Uterus (tissue), 4 donors: ENCODE measurements around the gene PCDHB8. TPM values are rescaled to one million over a fixed set of nuclear protein-coding genes. Genes with fewer than 3 reads are reported as not detected.
A peak's percentile ranks its signal among the peaks of the same experiment; 100 is the strongest.
"Not testable (repeated sequence)": the region's sequence is repeated elsewhere in the genome, so short reads cannot be mapped to it uniquely, and the experiment has no call there.

Experiments used
- DNase-seq, 2 donors: peaks; one replicate each; pipeline ENCODE4 v3.0.0-alpha.2; 2019 to 2020
- H3K27ac ChIP-seq, 2 donors: fragments of 200-600 bp; sonication (generic); 1 replicate in 1 of 2; 2 replicates in 1 of 2; pipeline ENCODE4 v1.5.1; 2016 to 2018
- H3K27me3 ChIP-seq, 2 donors: fragments of 200-600 bp; sonication (generic); one replicate each; pipeline ENCODE4 v1.5.1; 2018 to 2019; ENCODE audit warnings: control low read depth in 1 of 2
- H3K36me3 ChIP-seq, 2 donors: fragments of 200-600 bp; sonication (generic); one replicate each; pipeline ENCODE4 v1.5.1; 2019; ENCODE audit warnings: control low read depth in 1 of 2
- H3K4me1 ChIP-seq, 2 donors: fragments of 200-600 bp; sonication (generic); one replicate each; pipeline ENCODE4 v1.5.1; 2018 to 2019; ENCODE audit warnings: control low read depth in 1 of 2
- H3K4me3 ChIP-seq, 2 donors: fragments of 200-600 bp; sonication (generic); 1 replicate in 1 of 2; 2 replicates in 1 of 2; pipeline ENCODE4 v1.5.1; 2018 to 2019; ENCODE audit warnings: mild to moderate bottlenecking in 1 of 2
- H3K9me3 ChIP-seq, 2 donors: fragments of 200-600 bp; sonication (generic); one replicate each; pipeline ENCODE4 v1.5.1; 2019; ENCODE audit warnings: control low read depth in 1 of 2
- CTCF ChIP-seq, 4 experiments: fragments of 200-600 bp in 2 of 4; fragments of 450-650 bp in 2 of 4; sonication (generic) in 2 of 4; IDR thresholded peaks; one replicate each; pipeline ENCODE4 v1.5.1; 2016 to 2019; ENCODE audit warnings: antibody characterized with exemption in 4 of 4, mild to moderate bottlenecking in 2 of 4, moderate library complexity in 1 of 4
- POLR2A ChIP-seq, 2 donors: fragments of 450-650 bp; IDR thresholded peaks; one replicate each; pipeline ENCODE4 v1.6.1; 2016; ENCODE audit warnings: antibody characterized with exemption in 2 of 2, mild to moderate bottlenecking in 1 of 2, moderate library complexity in 1 of 2
- intact Hi-C: fragments of 100-400 bp; cut with DNase I; formaldehyde crosslinking; loops from one replicate; pipeline ENCODE4 v1.15.1; 2023; ENCODE audit warnings: low total_unique reads
- total RNA-seq, 4 donors: library from RNA; depleted of rRNA in 3 of 4; stranded (reverse); fragments of >200 nt in 3 of 4; gene quantifications; one replicate each; pipeline versions ENCODE4 v1.1.0 to v1.2.4, GENCODE V29; 2014 to 2023
- donor health status: DM: yes; HTN: yes; CAD: no.

PCDHB8 gene
- total RNA-seq, 4 donors from 2014 or later = under 0.01 to 5.4 (median 2.1) TPM

- intact Hi-C loops = no loop called here
- H3K4me3 ChIP-seq = peak within 1 kb of the TSS in 1 of 2 donors; percentile 5
- TF ChIP-seq CTCF (IDR thresholded peaks at IDR 0.05) (peak in 1 of 4 experiments; percentile 25), POLR2A (IDR thresholded peaks at IDR 0.05) (no peak)
- no peak within 1 kb of the TSS for H3K27ac ChIP-seq
- peaks cover 0 to 5% of the 10 kb centered on the region in 2 donors for H3K27me3 ChIP-seq
- no peaks in the 10 kb centered on the region for H3K36me3 ChIP-seq
- DNase-seq = peak in 1 of 2 donors; percentile 34
- H3K4me1 ChIP-seq = no peaks in the 10 kb centered on the region
- H3K9me3 ChIP-seq = peaks cover 3 to 29% of the 10 kb centered on the region in 2 donors
Measured at GRCh38 chr5:141172381-141173204, 5.0 kb upstream of the PCDHB8 start, which contains the start of gene PCDHB7. Gene PCDHB7, plus strand, starts transcription at chr5:141172644. Its CDS starts 192 bp downstream, at chr5:141172836.

GRCh38 chr5:141174291-141175104, 3.1 kb upstream of the PCDHB8 start:
- H3K27me3 ChIP-seq, H3K27ac ChIP-seq, H3K4me3 ChIP-seq, H3K36me3 ChIP-seq, H3K4me1 ChIP-seq, DNase-seq, intact Hi-C loops: not testable (repeated sequence)
- peaks cover 3 to 38% of the 10 kb centered on the region in 2 donors for H3K9me3 ChIP-seq

GRCh38 chr5:141175933-141176332, 1.7 kb upstream of the PCDHB8 start:
- Histone ChIP-seq H3K4me1 (no peaks in the 10 kb centered on the region), H3K4me3 (no peak overlapping the region), H3K36me3 (no peaks in the 10 kb centered on the region), H3K27me3 (peaks cover 0 to 5% of the 10 kb centered on the region in 2 donors), H3K27ac (no peak overlapping the region), H3K9me3 (peaks cover 3 to 38% of the 10 kb centered on the region in 2 donors)
- no peak for DNase-seq
- TF ChIP-seq CTCF (IDR thresholded peaks at IDR 0.05) = no peak
- TF ChIP-seq POLR2A (IDR thresholded peaks at IDR 0.05) = no peak
- intact Hi-C loops = no loop called here

- peaks cover 3 to 54% of the 10 kb centered on the region in 2 donors for H3K9me3 ChIP-seq
- H3K4me3 ChIP-seq, H3K4me1 ChIP-seq, H3K36me3 ChIP-seq, intact Hi-C loops, H3K27me3 ChIP-seq, H3K27ac ChIP-seq, DNase-seq: not testable (repeated sequence)
Measured at GRCh38 chr5:141179371-141179770, 1.8 kb downstream of the PCDHB8 start.

- H3K27ac ChIP-seq, H3K4me3 ChIP-seq, H3K4me1 ChIP-seq, H3K27me3 ChIP-seq, DNase-seq, intact Hi-C loops, H3K36me3 ChIP-seq: not testable (repeated sequence)
- peaks cover 3 to 56% of the 10 kb centered on the region in 2 donors for H3K9me3 ChIP-seq
Measured at GRCh38 chr5:141179876-141180275, 2.3 kb downstream of the PCDHB8 start.

GRCh38 chr5:141180313-141180712, 2.7 kb downstream of the PCDHB8 start:
- Histone ChIP-seq H3K4me1 (no peaks in the 10 kb centered on the region), H3K27me3 (peaks cover 0 to 5% of the 10 kb centered on the region in 2 donors), H3K4me3 (no peak overlapping the region), H3K9me3 (peaks cover 2 to 56% of the 10 kb centered on the region in 2 donors), H3K36me3 (no peaks in the 10 kb centered on the region), H3K27ac (no peak overlapping the region)
- no peak for DNase-seq
- no peak for TF ChIP-seq POLR2A (IDR thresholded peaks at IDR 0.05)
- no peak for TF ChIP-seq CTCF (IDR thresholded peaks at IDR 0.05)
- intact Hi-C loops = no loop called here
